HUDEP-2 (cell line): Measurements from ENCODE around the gene HEY2.
"Not testable (repeated sequence)": the region's sequence is repeated elsewhere in the genome, so short reads cannot be mapped to it uniquely, and the experiment has no call there.

Experiments used
- DNase-seq, 76 experiments: peaks; one replicate each; lab custom pipeline; 2025; ENCODE audit not compliant: unreplicated experiment in 76 of 76; lab: John Stamatoyannopoulos, UW

Gene HEY2

DNA sequence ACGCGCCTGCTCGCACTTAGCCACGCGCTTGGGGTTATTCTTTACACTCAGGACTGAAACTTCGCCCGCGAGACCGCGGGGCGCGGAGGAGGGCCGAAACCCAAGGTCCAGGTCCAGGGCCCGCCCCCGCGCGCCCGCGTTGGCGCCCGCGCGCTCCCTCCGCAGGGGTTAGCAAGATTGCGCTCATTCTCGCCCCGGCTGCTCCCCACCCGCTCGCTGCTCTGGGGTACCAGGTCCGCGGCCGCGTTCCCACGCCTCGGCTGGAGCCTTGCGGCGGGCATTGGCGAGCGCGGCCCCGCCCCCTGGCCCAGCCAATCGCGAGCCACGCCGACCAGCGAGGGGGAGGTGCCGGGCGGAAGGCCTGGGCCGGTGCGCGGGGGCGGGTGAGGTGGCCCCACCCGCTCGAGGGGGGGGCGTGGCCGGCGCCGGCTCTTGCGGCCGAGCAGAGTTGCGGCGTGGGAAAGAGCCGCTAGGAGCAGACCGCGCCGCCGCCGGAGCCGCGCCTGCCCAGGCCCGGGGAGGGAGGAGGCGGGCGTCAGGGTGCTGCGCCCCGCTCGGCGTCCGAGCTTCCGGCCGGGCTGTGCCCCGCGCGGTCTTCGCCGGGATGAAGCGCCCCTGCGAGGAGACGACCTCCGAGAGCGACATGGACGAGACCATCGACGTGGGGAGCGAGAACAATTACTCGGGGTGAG is at the start of gene HEY2:
TSS of gene HEY2 (plus strand) at position 460 of the 692 bp plus-strand sequence. CDS start at position 605, 145 bp downstream.
- DNase-seq: peak in 74 of 76 experiments; percentile 60 to 98 (median 90)

DNA sequence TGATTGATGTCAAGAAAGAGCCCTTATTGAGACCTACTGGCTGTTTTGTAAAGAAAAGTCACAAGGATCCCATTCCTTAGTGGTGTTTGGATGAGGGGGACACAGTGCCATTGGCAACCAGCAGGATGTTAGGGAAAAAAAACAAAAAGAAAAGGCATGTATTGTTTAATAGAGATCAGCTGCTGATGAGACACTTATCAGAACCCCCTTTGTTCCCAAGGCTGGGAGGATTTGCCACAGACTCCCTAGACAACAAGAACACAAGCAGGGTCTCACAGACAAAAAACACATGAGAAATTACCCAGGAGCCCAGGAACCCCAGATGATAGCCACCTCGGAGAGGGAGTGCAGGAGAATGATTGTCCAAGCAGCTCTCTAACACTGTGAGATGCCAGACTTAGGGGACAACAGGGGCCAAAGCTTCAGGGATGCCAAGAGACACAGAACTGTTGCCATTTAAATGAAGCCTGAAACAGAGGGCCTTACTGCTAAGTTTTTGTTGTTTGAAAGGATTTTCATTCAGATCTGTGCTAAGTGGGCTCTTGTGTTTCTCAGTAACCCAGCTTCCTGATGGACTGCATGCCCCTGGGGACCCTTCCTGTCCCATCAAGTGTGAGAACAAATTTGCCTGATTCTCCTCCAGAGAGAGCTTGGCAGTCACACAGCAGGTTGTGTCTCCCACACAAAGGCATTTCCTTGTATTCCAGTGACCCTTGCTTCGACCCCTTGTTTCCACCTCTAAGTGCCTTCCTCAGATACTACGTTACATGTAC is 48.7 kb upstream of the HEY2 start:
- DNase-seq: no peak

DNA sequence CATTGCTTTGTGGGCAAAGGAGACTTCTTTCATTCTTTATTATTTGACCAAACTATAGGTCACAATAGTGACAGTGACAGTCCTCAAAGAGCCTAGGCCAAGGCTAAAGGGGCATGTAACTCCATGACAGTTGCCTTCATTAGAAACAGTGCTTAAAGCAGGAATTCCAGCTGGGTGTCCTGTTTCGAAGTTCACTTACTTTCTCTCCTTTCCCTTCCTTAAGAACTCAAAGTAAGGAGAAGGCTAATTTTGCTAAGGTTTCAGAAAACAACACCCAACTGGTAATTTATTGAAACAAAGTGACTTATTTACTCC is 48.1 kb upstream of the HEY2 start:
- no peak for DNase-seq

DNA sequence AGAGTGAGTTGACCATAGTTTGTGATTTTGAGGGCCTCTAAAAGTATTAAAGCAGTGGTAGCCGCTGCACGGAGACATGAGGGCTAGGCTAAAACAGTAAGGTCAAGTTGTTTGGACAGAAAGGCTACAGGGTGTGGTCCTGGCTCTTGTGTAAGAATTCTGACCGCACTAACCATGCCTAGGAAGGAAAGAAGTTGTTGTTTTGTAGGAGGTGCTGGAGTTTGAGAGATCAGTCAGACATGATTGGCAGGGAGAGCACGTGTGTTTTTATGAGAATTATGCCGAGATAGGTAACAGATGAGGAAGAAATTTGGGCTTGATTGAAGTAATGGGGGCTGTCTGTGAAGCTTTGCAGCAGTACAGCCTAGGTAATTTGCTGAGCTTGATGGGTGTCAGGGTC is 45.5 kb upstream of the HEY2 start:
- not testable (repeated sequence) for DNase-seq

DNA sequence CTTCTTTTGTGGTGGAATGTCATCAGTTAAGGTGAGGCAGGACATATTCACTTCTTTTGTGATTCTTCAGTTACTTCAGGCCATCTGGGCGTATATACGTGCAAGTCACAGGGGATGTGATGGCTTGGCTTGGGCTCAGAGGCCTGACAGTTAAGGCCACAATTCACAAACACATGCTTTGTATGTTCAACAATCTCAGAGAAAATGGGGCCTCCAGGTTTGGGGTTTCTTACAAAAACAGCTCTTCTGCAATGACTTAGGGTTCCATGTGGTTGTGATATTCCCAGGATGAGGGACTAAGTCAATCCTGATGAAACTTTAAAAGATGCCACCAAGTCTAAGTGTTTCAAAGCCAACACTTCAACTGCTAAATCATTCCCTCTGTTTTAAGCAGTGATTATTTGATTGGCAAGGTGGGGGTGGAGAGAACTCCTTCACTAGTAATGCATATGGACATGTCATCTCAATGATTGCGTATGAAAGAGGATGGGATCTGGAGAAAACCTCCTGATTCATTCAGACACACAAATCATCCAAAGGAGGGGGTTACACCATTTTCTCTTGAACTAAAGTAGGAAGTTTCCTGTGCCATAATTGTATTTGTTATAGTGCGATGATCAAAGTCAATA is 41.7 kb upstream of the HEY2 start:
- DNase-seq: no peak

DNA sequence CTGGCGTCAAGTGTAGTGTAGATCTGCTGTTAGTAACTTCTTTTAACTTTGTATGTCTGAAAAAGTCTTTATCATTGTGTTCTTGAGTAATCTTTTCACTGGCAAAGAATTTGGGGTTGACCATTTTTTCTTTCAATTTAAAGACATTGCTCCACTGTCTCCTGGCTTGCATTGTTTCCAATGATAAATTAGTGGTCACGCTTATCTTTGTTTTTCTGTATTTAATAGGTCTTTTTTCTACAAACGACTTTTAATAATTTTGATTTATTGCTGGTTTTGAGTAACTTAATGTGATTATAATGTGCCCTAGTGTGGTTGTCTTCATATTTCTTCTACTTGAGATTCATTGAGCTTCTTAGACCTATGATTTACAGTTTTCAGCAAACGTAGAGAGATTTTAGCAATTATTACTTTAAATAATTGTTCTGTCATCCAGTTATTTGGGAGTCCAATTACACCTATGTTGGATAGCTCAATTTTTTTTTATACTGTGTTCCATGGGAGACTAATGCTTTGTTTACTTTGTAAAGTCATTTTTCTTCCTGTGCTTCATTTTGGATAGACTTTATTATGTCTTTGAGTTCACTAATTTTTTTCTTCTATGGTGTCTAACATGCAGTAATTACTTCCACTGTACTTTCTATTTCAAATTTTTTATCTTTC is 38.3 kb upstream of the HEY2 start:
- DNase-seq: no peak

DNA sequence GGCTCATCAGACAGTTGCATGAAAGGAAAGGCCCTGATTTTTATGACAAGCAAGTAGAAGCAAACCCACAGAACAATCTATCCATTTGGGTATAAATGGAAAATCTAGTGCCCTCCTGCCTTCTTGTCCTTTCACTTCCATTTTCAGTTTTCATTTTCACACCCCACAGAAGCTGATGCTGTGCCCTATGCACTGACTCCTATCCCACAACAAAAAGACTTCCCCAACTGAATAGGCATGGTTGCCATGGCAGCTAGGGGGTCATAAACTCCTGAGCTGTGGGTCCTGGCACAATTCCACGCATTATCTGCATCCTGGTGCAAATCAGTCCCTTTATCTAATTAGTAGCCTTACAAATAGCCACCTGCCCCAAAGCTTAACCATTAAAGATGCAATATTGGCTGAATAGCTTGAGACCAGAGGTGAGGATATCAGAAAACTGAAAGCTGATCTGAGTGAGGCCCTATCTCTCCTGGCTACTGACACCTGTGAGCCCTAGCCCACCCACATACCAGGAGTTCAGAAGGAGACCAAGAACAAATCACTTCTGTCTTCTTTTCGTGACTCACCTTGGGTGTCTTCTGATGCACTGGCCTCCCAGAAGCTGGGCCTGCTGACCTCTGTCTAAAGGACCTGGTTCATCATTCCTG is 34.9 kb upstream of the HEY2 start:
- no peak for DNase-seq

DNA sequence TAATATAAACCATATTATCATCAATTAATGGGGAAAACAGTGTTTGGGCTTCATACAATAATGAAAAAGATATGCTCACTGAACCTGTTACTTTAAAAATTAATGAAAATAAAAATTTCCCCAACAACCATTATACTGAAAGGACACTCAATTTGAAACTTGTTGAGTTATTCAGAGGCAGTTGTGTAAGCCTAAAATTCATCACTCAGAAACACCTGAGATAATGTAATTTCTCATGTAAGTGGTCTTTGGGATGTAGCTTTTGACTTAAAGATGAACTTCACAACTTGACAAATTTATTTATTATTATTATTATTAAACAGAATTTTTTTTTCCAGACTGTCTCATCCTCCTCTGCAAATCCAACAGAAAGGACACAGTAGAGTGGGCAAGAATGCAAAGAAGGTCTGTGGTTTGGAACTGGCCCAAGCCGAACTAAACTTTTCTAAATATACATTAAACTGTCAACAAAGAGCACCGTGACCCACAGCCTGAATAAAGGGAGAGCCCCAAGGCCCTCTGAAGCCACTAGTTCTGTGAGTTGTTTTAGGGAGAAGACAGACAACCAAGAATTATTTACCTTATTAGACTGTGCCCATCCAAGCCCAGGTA is 32.2 kb upstream of the HEY2 start:
- no peak for DNase-seq

DNA sequence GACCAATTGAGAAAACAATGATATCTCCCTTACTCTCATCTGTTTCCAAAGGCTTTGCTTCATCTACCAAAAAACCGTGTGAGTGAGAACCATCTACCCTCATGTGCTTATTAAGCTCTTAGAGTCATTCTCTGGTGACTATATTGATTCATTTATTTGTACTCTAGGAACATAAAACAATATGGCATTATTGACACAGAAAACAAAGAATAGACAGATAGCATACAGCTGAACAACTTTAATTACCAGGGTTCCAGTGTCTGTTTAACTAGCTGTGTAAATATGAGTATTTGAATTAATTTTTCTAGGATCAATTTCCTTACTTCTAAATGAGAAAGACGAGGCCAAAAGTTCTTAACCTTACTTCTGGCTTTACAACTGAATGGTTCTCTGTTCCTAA is 31.3 kb upstream of the HEY2 start:
- DNase-seq: no peak

DNA sequence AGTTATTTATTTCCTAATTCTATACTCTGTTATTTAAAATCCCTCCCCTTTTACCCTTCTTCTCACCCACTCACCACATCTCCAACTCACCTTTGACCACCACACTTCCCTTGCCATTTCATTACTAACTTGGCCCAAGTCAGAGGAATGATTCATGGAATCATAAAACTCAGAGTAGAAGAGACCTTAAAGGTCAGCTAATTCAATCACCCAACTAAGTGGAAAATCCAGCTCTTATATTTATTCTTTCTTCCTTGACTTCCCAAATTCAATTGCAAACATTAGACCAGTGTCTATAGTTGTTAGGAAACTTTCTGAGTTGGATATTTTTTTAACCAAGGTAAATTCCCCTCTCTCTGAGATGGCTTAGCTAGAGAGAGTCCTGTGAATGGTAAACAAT is 26.5 kb upstream of the HEY2 start:
- DNase-seq: no peak

DNA sequence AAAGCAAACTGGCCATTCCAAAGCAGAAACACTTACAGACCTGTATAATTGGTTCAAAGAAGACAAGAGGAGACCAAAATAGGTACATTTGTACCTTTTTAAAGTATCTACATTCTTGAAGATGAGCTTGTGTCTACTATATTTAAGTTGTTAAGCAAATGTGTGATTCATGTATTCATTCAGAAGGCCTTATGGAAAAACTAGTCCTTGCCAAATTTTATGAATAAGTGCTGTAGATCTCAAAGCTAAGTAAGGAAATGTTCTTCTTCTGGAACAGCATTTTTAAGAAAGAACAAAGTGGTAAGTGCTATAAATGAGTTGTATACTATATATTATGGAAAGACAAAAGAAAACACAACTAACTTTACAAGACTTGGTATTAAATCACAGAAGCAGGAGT is 22.2 kb upstream of the HEY2 start:
- DNase-seq: no peak

DNA sequence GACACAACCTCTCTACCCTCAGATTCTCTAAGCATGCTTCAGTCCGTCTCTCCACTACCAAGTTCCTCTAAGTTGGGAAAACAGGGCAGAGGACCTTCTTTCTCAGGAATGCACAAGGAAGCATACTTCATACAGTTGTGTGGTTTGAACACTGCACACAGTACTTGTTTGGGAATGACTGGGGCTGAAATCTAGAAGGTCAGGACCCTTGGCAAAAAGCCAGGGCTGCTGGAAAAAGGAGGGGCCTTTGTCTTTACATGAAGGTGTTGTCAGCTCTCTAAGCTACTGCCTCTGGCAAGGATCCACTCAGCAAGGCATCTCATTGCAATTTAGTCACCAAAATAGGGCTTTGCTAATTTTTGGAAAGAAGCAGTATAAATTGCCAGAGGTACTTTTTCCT is 20.7 kb upstream of the HEY2 start:
- DNase-seq: peak in 1 of 76 experiments; percentile 7

DNA sequence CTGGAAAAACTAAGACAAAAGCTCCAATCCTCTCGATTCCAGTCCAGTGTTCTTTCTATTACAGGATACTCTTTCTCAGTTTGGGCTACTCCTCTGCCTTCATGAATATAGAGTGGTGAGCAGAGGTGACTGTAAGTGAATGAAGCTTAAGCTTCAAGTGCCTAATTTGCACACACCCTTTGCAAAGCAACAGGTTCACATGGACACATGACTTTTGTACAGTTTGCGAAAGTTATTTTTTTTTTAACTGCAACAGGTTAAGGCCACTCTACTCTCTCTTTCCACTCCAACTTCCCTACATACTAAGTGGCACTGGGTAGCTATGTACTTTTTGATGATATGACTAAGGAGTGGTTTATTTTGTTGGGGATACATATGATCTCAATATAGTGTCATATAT is 19.4 kb upstream of the HEY2 start:
- no peak for DNase-seq

DNA sequence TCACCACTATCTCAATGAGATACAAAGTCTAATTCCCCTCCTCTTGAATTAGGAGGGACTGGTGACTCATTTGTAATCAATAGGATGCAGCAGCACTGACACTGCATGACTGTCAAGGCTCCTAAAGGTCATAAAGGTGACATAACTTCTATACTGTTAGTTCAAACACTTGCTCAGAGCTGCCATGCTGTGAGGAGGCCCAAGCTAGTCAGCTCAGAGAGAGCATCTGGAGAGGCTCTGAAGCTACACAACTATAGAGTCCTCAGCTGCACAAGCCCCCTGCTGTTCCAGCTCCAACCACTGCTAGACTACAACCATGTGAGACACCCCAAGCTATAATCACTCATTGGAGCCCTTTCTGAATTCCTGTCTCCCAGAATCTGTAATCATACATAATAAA is 17.0 kb upstream of the HEY2 start:
- no peak for DNase-seq

DNA sequence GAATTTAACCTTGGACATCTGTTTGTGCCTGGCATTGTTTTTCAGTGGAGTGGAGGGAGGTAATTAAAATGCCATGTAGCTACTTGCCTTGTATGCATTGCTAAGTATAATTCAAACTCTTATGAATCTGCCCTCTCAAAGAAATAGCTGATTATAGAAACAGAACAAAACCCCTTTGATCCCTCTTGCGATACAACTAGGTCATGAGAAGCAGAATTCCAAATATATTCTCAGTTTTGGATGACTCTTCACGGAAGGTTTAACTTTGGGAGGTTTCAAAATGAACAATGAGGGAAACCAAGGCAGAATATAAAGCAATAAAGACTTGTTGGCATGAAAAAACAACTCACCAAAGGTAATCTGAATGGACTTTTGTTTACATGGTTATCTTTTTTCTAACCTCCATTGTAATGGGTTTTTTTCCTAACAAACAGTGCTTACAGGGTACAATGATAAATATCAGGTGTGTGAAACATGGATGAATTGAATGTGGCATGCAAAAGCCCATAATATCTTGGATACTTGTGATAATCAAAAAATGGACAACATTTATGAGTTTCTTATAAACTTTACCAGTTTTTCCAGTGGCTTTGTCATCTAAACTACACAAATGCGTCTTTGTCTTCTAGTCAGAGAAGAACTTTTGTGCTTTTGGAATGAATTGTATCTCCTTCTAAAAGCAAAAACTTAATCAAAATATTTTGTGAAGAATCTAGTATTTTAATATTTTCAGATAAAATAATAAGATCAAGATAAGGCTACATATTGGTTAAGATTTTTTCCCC is 15.7 kb upstream of the HEY2 start:
- DNase-seq: no peak

DNA sequence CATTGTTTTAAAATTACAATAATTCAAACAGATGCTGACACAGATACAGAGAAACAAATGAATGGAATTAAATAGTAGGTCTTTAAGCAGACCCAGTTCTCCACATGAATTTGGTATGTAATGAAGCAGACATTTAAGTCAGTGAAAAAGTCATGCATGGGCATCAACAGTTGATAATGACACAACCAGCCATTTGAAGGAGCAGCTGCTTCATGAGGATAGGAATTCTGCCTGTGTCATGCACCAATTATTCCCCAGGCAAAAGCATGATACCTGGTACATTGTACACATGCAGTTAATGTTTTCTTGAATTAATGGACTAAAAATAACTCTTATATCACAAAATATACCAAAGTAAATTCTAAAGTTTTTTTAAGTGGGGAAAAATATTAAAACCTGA is 11.2 kb upstream of the HEY2 start:
- no peak for DNase-seq

DNA sequence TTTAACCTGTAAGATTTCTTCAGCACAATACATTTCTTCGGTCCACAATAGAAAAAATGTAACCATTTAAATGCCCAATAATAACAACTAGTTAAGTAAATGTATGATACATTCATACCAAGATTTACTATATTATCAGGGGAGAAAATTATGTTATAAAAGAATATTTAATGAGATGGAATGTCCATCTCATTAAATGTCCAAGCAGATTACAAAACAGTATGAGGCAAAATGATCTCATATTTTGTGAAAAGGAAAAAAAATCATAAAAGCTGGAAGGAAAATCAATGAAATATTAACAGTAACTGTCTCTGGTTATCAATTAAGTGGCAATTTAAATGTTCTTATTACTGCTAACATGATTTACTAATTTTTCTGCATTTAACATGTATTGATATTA is 10.1 kb upstream of the HEY2 start:
- no peak for DNase-seq

DNA sequence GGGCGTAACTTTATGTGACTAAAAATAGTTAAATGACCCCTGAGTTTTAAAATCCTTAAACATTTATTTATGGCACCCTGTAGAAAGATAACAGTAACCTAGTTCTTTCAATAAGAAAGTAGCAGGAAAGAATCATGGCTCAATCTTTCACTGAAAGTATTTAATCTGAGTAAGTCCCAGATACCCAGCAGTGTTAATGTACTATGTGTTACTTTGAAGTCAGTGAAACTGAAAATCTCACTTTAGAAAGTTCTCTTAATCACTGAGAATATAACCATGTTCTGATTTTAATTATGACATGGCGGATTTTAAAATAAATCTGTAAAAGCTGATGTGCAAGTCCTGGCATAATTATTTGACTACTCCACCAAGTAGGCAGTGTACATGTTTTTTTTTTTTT is 8.1 kb upstream of the HEY2 start:
- DNase-seq: no peak

DNA sequence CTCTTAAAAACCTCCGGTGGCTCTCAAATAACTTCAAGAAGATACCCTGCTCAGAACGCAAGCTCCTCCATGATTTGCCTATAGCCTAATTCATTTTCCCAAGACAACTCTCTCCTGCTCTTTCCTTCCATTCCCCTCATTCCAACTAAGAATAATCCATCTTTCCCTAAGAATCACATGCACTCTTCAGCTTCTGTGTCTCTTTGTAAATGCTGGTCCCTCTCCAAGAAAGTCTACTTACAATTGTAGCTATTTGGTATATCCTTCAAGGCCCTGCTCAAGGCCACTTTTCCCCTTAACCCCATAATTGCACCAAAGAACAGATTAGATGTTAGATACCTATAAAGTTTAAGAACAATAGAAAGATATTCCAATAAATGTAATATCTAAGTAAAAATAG is 7.4 kb upstream of the HEY2 start:
- no peak for DNase-seq
